Neural progenitor cell (in vitro differentiated cells): ENCODE results near the gene TRIM69.

Experiments
- EZH2 ChIP-seq: fragments of 200-600 bp; sonication (generic); IDR thresholded peaks from 2 replicates; pipeline ENCODE4 v1.6.1; 2017; ENCODE audit warnings: antibody characterized with exemption, mild to moderate bottlenecking, moderate library complexity
- EZH2phosphoT487 ChIP-seq: fragments of 200-600 bp; sonication (generic); IDR thresholded peaks from 2 replicates; pipeline ENCODE4 v1.6.1; 2017; ENCODE audit warnings: antibody characterized with exemption
- TF ChIP-seq, protein P1 (sequence below): fragments of 200-600 bp; sonication (generic); IDR thresholded peaks from 2 replicates; pipeline ENCODE4 v1.5.1; 2017; ENCODE audit warnings: antibody characterized with exemption, mild to moderate bottlenecking

GRCh38 chr15:44735482-44736180 lies 697 bp upstream of the TRIM69 start:
- TF ChIP-seq, protein P1, sequence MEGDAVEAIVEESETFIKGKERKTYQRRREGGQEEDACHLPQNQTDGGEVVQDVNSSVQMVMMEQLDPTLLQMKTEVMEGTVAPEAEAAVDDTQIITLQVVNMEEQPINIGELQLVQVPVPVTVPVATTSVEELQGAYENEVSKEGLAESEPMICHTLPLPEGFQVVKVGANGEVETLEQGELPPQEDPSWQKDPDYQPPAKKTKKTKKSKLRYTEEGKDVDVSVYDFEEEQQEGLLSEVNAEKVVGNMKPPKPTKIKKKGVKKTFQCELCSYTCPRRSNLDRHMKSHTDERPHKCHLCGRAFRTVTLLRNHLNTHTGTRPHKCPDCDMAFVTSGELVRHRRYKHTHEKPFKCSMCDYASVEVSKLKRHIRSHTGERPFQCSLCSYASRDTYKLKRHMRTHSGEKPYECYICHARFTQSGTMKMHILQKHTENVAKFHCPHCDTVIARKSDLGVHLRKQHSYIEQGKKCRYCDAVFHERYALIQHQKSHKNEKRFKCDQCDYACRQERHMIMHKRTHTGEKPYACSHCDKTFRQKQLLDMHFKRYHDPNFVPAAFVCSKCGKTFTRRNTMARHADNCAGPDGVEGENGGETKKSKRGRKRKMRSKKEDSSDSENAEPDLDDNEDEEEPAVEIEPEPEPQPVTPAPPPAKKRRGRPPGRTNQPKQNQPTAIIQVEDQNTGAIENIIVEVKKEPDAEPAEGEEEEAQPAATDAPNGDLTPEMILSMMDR = no peak
- no peak for TF ChIP-seq EZH2
- no peak for TF ChIP-seq EZH2phosphoT487
